Measurements from ENCODE around the gene DLK1.

- TF ChIP-seq CTCF (IDR thresholded peaks at IDR 0.05) (no peak), POLR2AphosphoS5 (IDR thresholded peaks at IDR 0.05) (no peak), POLR2A (IDR thresholded peaks at IDR 0.05) (no peak)
These were observed 27.8 kb upstream of the DLK1 start for GRCh38 chr14:100698666-100699448.

Measured in transverse colon (tissue), 4 donors.